Esophagus muscularis mucosa (tissue), 4 donors: ENCODE results near the gene WASHC3. TPM values are rescaled to one million over a fixed set of nuclear protein-coding genes. Genes with fewer than 3 reads are reported as not detected.

Source experiments
- DNase-seq: peaks from one replicate; pipeline ENCODE4 v3.0.0-alpha.2; 2017; ENCODE audit errors: extremely low spot score
- H3K27ac ChIP-seq, 4 donors: fragments of 200-600 bp; sonication (generic); replicated peaks in 1 of 4; 1 replicate in 3 of 4; 2 replicates in 1 of 4; pipeline ENCODE4 v1.5.1; 2016 to 2019; ENCODE audit warnings: mild to moderate bottlenecking in 1 of 4
- H3K27me3 ChIP-seq, 4 donors: fragments of 200-600 bp; sonication (generic); one replicate each; pipeline versions ENCODE4 v1.5.1 to v1.6.0; 2016 to 2019
- H3K36me3 ChIP-seq, 4 donors: fragments of 200-600 bp; sonication (generic); one replicate each; pipeline ENCODE4 v1.5.1; 2016 to 2019
- H3K4me1 ChIP-seq, 4 donors: fragments of 200-600 bp; sonication (generic); one replicate each; pipeline ENCODE4 v1.5.1; 2016 to 2019
- H3K4me3 ChIP-seq, 4 donors: fragments of 200-600 bp; sonication (generic); 1 replicate in 2 of 4; 2 replicates in 2 of 4; pipeline ENCODE4 v1.5.1; 2016 to 2019; ENCODE audit warnings: mild to moderate bottlenecking in 4 of 4, moderate library complexity in 1 of 4
- H3K9me3 ChIP-seq, 4 donors: fragments of 200-600 bp; sonication (generic); 1 replicate in 3 of 4; 2 replicates in 1 of 4; pipeline ENCODE4 v1.5.1; 2016 to 2019
- EP300 ChIP-seq: sonication (generic); formaldehyde crosslinking; IDR thresholded peaks from one replicate; pipeline ENCODE4 v1.6.1; 2017; ENCODE audit warnings: antibody characterized with exemption
- POLR2A ChIP-seq: fragments of 450-650 bp; IDR thresholded peaks from one replicate; pipeline ENCODE4 v1.6.1; 2017; ENCODE audit warnings: antibody characterized with exemption, moderate library complexity, mild to moderate bottlenecking, low read depth
- POLR2AphosphoS5 ChIP-seq, 2 donors: sonication (generic); formaldehyde crosslinking; IDR thresholded peaks; one replicate each; pipeline ENCODE4 v1.6.1; 2017; ENCODE audit warnings: antibody characterized with exemption in 2 of 2
- WGBS: methylation state at CpG from one replicate; pipeline ENCODE4 v1.1.5; 2018; 5-methylcytosine and 5-hydroxymethylcytosine counted together
- intact Hi-C: fragments of 100-400 bp; cut with DNase I; formaldehyde crosslinking; loops from one replicate; pipeline ENCODE4 v1.15.1; 2023
- total RNA-seq, 4 donors: library from RNA; depleted of rRNA; stranded (reverse); fragments of >200 nt; gene quantifications; one replicate each; pipeline versions ENCODE4 v1.1.0 to v1.2.1, GENCODE V29; 2016
- TF ChIP-seq, protein P1 (sequence below), 3 experiments: fragments of 200-600 bp in 2 of 3; fragments of 450-650 bp in 1 of 3; sonication (generic) in 2 of 3; IDR thresholded peaks; one replicate each; pipeline ENCODE4 v1.5.1; 2017 to 2019; ENCODE audit warnings: antibody characterized with exemption in 3 of 3, mild to moderate bottlenecking in 2 of 3, moderate library complexity in 1 of 3

Gene WASHC3
- total RNA-seq, result 100 to 1,000 TPM in 1 of 4 donors, 10 to 100 TPM in 3; 85.7 to 101 (median 86.8) TPM

GRCh38 chr12:102061560-102062418 lies at the start of gene WASHC3:
Gene WASHC3 (minus strand): TSS chr12:102061991. CDS start chr12:102061962, 29 bp downstream.
- peak within 1 kb of the TSS; percentile 86 to 91 (median 90) for H3K27ac ChIP-seq
- intact Hi-C loops, result loop anchor here (5.0 to 10.0 kb wide), 2 partner anchors 127 to 364 kb away; partner anchors contain the start of gene CHPT1
- no peaks in the 10 kb centered on the region for H3K27me3 ChIP-seq
- TF ChIP-seq POLR2AphosphoS5 (IDR thresholded peaks at IDR 0.05) (peak; percentile 94 to 95), POLR2A (peak; percentile 90)
- TF ChIP-seq, protein P1, sequence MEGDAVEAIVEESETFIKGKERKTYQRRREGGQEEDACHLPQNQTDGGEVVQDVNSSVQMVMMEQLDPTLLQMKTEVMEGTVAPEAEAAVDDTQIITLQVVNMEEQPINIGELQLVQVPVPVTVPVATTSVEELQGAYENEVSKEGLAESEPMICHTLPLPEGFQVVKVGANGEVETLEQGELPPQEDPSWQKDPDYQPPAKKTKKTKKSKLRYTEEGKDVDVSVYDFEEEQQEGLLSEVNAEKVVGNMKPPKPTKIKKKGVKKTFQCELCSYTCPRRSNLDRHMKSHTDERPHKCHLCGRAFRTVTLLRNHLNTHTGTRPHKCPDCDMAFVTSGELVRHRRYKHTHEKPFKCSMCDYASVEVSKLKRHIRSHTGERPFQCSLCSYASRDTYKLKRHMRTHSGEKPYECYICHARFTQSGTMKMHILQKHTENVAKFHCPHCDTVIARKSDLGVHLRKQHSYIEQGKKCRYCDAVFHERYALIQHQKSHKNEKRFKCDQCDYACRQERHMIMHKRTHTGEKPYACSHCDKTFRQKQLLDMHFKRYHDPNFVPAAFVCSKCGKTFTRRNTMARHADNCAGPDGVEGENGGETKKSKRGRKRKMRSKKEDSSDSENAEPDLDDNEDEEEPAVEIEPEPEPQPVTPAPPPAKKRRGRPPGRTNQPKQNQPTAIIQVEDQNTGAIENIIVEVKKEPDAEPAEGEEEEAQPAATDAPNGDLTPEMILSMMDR (IDR thresholded peaks at IDR 0.05), result no peak
- 2% methylated on average over 42 of the region's 44 CpGs for WGBS
- peak; percentile 99 for DNase-seq
- H3K36me3 ChIP-seq, result peaks cover 0 to 20% (median 3%) of the 10 kb centered on the region in 4 donors
- H3K9me3 ChIP-seq, result no peaks in the 10 kb centered on the region
- peak within 1 kb of the TSS; percentile 70 to 85 (median 83) for H3K4me3 ChIP-seq
- H3K4me1 ChIP-seq, result peaks cover 0 to 12% (median 10%) of the 10 kb centered on the region in 4 donors

DNA sequence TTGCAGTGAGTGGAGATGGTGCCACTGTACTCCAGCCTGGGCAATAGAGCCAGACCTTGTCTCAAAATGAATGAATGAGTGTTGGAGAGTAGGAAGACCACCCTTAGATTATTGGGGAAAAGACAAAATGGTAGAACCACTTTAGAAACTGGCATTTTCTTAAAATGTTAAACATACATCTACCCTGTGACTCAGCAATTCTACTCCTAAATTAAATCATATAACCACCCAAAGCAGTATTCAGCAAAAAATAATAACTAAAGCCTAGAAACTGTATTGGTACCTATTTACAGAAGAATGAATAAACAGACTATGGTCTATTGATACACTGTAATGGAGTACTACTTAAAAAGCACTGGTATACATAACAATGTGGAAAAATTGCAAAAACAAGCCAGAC lies 49.0 kb upstream of the WASHC3 start:
- peaks cover 12 to 71% (median 36%) of the 10 kb centered on the region in 4 donors for H3K36me3 ChIP-seq
- TF ChIP-seq POLR2A (no peak), EP300 (no peak), POLR2AphosphoS5 (IDR thresholded peaks at IDR 0.05) (no peak)
- TF ChIP-seq, protein P1 (IDR thresholded peaks at IDR 0.05), result no peak
- H3K4me3 ChIP-seq, result no peak overlapping the region
- H3K27me3 ChIP-seq, result no peaks in the 10 kb centered on the region
- intact Hi-C loops, result no loop called here
- no peak for DNase-seq
- H3K4me1 ChIP-seq, result no peaks in the 10 kb centered on the region
- H3K9me3 ChIP-seq, result no peaks in the 10 kb centered on the region
- H3K27ac ChIP-seq, result no peak overlapping the region

- H3K27me3 ChIP-seq, result no peaks in the 10 kb centered on the region
- H3K27ac ChIP-seq, result no peak overlapping the region
- no peak for DNase-seq
- intact Hi-C loops, result no loop called here
- peaks cover 12 to 75% (median 40%) of the 10 kb centered on the region in 4 donors for H3K36me3 ChIP-seq
- H3K4me1 ChIP-seq, result no peaks in the 10 kb centered on the region
- no peaks in the 10 kb centered on the region for H3K9me3 ChIP-seq
- no peak for TF ChIP-seq EP300
- TF ChIP-seq, protein P1 (IDR thresholded peaks at IDR 0.05), result no peak
- no peak for TF ChIP-seq POLR2A
- no peak for TF ChIP-seq POLR2AphosphoS5 (IDR thresholded peaks at IDR 0.05)
- H3K4me3 ChIP-seq, result no peak overlapping the region
- WGBS, result 60% methylated on average over 1 of the region's 1 CpG
Measured at GRCh38 chr12:102107970-102108369, 46.2 kb upstream of the WASHC3 start.

GRCh38 chr12:102106905-102107304 lies 45.1 kb upstream of the WASHC3 start:
- Histone ChIP-seq H3K36me3 (peaks cover 12 to 73% (median 42%) of the 10 kb centered on the region in 4 donors), H3K4me3 (no peak overlapping the region), H3K4me1 (no peaks in the 10 kb centered on the region), H3K27ac (no peak overlapping the region), H3K27me3 (no peaks in the 10 kb centered on the region), H3K9me3 (no peaks in the 10 kb centered on the region)
- intact Hi-C loops, result no loop called here
- no peak for DNase-seq
- TF ChIP-seq, protein P1 (IDR thresholded peaks at IDR 0.05), result no peak
- no peak for TF ChIP-seq POLR2A
- TF ChIP-seq EP300, result no peak
- no peak for TF ChIP-seq POLR2AphosphoS5 (IDR thresholded peaks at IDR 0.05)
- WGBS, result 93% methylated on average over 3 of the region's 3 CpGs
